ENCODE results near the gene NFATC4.
"Not testable (repeated sequence)": the region's sequence is repeated elsewhere in the genome, so short reads cannot be mapped to it uniquely, and the experiment has no call there.

NFATC4 gene

DNA sequence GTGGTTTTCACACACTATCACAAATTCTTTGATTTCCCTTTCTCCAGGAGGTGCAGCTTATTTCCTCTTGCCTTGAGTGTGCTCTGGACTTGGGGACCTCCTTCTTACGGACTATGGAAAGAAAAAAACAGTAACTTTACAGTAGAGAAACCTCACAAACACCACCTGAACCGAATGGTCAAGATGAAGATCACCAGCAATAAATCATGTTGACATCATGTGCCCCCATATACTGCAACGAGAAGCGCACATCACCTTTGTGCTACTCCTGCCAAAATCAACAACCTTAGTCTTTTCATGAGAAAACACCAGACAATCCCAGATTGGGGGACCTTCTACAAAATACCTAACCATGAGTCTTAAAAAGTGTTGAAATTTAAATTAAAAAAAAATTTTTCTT lies 17.5 kb downstream of the NFATC4 start:
- H3K36me3 Mint-ChIP-seq (ENCODE audit: low read depth): no peaks in the 10 kb centered on the region
- no peak overlapping the region for H3K27ac Mint-ChIP-seq
- H3K27me3 Mint-ChIP-seq: peaks cover 19% of the 10 kb centered on the region
- H3K4me3 Mint-ChIP-seq: no peak overlapping the region
- no peaks in the 10 kb centered on the region for H3K9me3 Mint-ChIP-seq
- H3K4me1 Mint-ChIP-seq (ENCODE audit: low read depth): no peaks in the 10 kb centered on the region

DNA sequence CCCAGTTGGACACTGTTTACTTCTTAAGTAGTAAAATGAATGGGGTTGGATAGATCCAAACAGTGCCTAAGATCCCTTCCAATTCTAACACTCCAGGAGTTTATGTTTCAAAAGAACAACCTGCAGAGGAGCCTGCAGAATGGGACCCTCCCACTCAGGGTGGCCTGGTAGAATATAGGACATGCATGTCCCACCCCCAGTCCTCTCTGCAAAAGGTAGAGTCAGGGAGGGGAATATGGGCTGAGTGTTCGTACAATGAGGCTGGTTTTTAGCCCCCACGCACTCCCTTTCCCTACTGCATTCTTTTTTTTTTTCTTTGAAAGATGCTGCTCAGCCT lies 19.0 kb downstream of the NFATC4 start:
- H3K4me3 Mint-ChIP-seq: no peak overlapping the region
- H3K9me3 Mint-ChIP-seq: no peaks in the 10 kb centered on the region
- no peak overlapping the region for H3K27ac Mint-ChIP-seq
- no peaks in the 10 kb centered on the region for H3K4me1 Mint-ChIP-seq (ENCODE audit: low read depth)
- H3K36me3 Mint-ChIP-seq (ENCODE audit: low read depth): no peaks in the 10 kb centered on the region
- H3K27me3 Mint-ChIP-seq: peaks cover 25% of the 10 kb centered on the region

DNA sequence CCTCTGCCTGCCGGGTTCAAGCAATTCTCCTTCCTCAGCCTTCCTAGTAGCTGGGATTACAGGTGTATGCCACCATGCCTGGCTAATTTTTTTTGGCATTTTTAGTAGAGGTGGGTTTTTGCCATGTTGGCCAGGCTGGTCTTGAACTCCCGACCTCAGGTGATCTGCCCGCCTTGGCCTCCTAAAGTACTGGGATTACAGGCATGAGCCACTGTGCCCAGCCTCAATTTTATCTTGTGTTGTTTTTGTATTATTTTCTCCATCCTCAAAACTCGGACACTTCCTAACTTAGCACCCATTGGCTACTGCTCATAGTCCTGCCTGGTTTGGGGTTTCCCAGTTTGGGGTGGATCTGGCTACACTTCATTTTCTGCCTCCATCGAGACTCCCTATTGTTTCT lies 19.6 kb downstream of the NFATC4 start:
- H3K27ac Mint-ChIP-seq: not testable (repeated sequence)

DNA sequence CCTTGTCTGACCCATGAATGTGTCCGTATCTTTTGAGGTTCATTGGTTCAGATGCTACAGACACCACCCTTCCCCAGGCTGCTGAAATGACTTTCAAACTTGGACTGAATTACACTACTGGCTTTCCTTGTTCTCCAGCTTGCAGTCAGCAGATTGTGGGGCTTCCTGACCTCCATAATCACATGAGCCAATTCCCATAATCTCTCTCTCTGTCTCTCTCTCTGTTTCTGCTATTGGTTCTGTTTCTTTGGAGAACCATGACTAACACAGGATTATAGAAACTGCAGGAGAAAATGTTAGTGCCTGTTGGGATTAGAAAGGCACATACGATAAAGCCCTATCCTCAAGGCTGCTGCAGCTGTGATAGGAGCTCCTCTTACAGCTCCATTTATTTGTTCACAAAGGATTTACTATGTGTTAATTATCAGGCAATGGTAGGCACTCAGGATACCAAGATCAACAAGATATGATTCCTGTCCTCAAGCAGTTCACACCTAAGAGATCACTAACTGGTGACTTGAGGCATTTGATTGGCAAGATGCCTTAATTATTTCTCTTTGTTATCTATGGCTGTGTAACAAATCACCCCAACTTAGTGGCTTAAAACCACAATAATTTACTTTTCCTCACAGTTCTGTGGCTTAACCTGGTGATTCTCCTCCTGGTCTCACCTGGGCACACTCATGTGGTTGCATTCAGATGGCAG lies 20.6 kb downstream of the NFATC4 start:
- Mint-ChIP-seq H3K4me3 (no peak overlapping the region), H3K36me3 (ENCODE audit: low read depth) (no peaks in the 10 kb centered on the region), H3K27ac (no peak overlapping the region), H3K9me3 (no peaks in the 10 kb centered on the region), H3K4me1 (ENCODE audit: low read depth) (no peaks in the 10 kb centered on the region), H3K27me3 (peaks cover 25% of the 10 kb centered on the region)

More for the DNA sequence above, 19.6 kb downstream of the NFATC4 start:
- not testable (repeated sequence) for H3K9me3 Mint-ChIP-seq; H3K4me3 Mint-ChIP-seq; H3K36me3 Mint-ChIP-seq (ENCODE audit: low read depth); H3K4me1 Mint-ChIP-seq (ENCODE audit: low read depth)
- peaks cover 25% of the 10 kb centered on the region for H3K27me3 Mint-ChIP-seq

DNA sequence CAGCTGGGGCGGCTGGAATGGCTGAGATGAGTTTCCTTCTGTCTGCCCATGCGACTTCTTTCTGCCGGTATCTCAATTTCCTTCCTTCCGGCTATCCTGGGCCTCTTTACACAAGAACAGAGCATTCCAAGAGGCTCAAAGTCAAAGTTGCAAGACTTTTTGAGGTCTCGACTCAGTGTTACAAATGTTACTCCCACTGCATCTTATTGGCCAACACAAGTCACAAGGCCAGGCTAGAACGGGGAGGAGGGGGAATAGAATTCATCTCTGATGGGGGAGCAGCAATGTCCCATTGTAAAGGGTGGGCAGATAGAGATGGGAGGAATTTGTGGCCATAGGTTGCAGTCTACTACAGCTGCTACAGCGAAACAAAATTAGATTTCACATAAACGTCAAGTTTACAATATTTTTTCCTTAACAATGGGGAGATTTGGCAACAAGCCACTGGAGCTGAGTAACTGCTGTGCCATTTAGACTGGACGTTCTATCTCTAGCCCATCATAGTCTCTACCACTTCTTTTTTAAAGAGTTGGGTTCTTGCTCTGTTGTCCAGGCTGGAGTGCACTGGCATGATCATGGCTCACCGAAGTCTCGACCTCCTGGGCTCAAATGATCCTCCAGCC lies 21.4 kb downstream of the NFATC4 start:
- H3K36me3 Mint-ChIP-seq (ENCODE audit: low read depth): no peaks in the 10 kb centered on the region
- H3K4me1 Mint-ChIP-seq (ENCODE audit: low read depth): no peaks in the 10 kb centered on the region
- no peaks in the 10 kb centered on the region for H3K9me3 Mint-ChIP-seq
- H3K27ac Mint-ChIP-seq: no peak overlapping the region
- no peak overlapping the region for H3K4me3 Mint-ChIP-seq
- peaks cover 23% of the 10 kb centered on the region for H3K27me3 Mint-ChIP-seq

DNA sequence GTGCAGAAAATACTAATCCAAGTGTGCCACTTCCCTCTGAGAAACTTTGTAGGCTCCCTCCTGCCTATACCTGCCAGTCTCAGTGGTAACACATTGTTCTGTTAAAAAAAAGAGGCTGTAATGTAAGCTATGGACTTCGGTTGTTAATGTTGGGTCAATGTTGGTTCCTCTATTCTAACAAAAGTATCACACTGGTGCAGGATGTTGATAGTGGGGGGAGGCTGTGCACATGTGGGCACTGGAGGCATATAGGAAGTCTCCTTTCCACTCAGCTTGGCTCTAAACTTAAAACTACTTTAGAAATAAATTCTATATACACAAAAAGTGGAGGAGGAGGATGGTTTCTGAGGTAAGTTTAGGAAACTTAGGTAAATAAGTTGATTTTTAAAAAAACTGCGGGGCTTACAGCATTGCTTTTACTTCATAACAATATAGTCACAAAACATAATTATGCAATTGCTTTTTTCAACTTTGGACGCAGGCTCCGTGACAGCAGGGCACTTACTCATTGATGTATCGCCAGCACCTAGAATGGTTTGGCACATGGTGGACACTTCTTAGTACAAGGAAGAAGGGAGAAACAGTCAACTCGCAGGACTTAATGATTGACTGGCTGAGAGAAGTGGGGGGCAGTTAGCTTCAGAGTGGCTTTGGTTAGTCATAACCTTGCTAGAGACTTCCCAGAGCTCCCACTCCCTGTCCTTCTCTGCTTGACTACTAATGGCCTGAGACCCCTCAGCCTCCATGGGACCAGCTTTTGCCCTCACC lies 22.9 kb downstream of the NFATC4 start:
- Mint-ChIP-seq H3K9me3 (no peaks in the 10 kb centered on the region), H3K4me1 (ENCODE audit: low read depth) (no peaks in the 10 kb centered on the region), H3K4me3 (no peak overlapping the region), H3K27me3 (peaks cover 20% of the 10 kb centered on the region), H3K36me3 (ENCODE audit: low read depth) (no peaks in the 10 kb centered on the region), H3K27ac (no peak overlapping the region)

DNA sequence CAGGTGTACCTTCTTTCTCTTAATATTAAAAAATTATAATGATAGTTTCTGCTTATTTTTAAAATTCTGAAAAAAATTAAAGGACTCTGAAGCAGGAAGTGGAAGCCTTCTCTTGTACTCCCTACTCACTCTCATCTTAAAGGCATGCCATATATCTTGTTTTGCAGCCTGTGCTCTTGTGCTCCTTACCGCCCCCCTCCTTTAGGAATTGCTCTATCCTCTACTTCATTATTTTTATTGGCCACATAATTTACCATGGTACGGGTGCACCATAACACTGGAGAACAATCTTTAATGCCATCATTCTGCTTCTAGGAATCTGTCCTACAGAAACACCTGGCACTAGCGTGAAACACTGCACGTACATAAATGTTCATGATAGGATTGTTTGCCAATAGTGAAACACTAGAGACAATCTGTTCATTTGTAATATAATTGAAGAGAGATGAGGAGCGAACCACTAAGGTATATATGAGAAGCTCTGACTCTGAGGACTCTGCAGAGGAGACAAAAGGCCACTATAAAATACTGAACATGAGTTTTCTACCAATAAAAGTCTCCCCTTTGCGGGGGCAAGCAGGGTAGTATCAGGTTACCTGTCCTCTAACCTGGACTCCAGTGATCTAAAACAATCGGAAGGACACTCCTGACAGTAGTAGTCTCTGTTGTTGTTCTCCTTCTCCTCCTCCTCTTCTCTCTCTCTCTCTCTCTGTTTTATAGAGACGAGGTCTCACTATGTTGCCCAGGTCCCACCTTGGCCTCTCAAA lies 24.5 kb downstream of the NFATC4 start:
- Mint-ChIP-seq H3K4me1 (ENCODE audit: low read depth) (no peaks in the 10 kb centered on the region), H3K27me3 (peaks cover 12% of the 10 kb centered on the region), H3K36me3 (ENCODE audit: low read depth) (no peaks in the 10 kb centered on the region), H3K9me3 (no peaks in the 10 kb centered on the region), H3K4me3 (no peak overlapping the region), H3K27ac (no peak overlapping the region)

DNA sequence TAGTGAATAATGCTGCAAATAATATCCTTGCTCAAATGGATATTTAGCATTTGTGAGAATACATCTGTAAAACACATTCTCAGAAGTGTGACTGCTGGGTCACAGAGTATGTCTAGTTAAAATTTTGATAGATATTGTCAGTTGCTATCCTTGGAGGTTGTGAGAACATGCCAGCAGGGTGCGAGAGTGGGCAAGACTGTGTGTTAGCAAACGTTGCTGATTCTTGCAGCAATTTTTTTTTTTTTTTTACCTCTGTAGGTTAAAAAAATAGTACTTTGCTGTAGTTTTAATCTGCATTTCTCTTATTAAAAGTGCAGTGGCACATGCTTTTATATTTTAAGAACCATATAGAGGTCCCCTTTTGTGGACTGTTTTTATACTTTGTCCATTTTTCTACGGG lies 26.3 kb downstream of the NFATC4 start:
- no peaks in the 10 kb centered on the region for H3K36me3 Mint-ChIP-seq (ENCODE audit: low read depth)

DNA sequence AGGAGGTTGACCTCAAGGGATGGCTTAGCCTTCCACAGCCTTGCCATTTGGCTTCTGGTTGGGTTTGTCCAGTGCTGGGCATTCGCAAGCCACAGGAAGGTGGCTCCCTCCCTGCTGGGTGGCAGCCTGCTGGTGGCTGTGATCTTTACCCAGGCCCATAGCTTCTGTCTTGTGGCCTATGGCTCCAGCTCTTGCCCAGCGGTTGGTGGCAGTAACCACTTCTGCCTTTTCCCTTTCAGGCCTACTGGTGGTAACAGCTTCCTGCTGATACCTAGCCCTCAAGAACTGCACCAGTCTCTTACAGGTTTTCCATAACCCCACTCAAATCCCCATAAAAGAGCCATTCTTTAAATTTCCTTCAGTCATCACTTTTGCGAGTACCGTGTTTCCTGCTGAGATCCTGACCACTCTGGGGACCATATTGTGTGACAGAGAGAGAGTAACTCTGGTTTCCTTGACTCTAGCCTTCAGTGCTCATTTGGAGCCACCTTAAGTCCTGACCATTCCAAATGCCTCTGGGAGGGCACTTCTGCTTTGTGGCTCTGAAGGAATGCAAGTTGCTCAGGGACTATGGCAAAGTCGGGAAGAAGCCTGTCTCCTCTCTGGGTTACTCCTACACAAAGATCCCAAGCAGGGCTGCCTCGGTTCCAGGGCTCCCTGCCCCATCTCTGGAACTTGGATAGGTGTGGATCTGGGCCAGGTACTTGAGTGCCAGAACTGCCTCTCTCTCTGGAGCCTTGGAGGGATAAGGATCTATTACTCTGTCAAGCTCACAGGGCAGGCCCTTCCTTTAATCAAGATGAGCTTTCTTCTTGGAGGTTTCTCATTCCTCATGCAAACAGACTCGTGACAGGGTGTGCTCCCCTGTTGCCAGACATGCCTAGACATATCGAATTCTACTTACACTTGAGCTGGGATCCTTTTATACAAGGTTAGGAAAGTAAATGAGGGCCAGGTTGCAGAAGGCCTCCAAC lies 27.9 kb downstream of the NFATC4 start:
- H3K27ac Mint-ChIP-seq: peak overlapping the region; percentile 23
- H3K4me1 Mint-ChIP-seq (ENCODE audit: low read depth): peaks cover 4% of the 10 kb centered on the region
- H3K9me3 Mint-ChIP-seq: no peaks in the 10 kb centered on the region
- peaks cover 13% of the 10 kb centered on the region for H3K27me3 Mint-ChIP-seq
- H3K4me3 Mint-ChIP-seq: no peak overlapping the region
- no peaks in the 10 kb centered on the region for H3K36me3 Mint-ChIP-seq (ENCODE audit: low read depth)

More for the DNA sequence above, 26.3 kb downstream of the NFATC4 start:
- H3K27me3 Mint-ChIP-seq: peaks cover 8% of the 10 kb centered on the region
- H3K4me1 Mint-ChIP-seq (ENCODE audit: low read depth): peaks cover under 1% of the 10 kb centered on the region
- H3K9me3 Mint-ChIP-seq: no peaks in the 10 kb centered on the region
- no peak overlapping the region for H3K4me3 Mint-ChIP-seq
- no peak overlapping the region for H3K27ac Mint-ChIP-seq

DNA sequence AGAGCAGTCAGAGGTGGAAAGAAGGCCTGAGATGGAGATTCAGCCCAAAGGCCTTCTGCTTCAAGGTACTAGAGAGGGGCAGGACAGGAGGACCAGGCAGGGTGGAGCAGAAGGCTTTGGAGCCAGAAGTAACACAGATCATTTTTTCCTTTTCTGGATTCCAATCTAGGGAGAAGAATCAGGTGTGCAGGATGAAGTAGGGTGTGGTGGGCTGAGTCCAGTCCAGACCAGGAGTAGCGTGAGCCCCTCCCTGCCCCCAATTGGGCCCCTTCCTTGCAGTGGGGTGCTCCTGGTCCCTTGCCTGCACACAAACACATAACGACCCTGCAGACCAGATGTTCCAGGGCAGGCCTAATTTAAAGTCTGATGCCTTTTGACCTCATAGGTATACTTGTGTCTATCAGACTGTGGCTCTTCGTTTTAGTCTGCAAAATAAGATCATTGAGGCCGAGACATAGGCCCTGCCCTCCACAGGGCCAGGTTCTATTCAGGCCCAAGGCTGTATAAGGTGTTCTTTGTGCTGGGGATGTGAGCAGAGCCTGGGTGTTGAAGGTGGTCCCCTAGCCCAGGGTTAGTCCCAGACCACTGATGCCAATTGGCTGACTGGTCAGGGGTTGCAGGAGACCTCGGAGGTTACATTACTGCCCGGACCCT lies 29.8 kb downstream of the NFATC4 start:
- H3K4me3 Mint-ChIP-seq: no peak overlapping the region
- no peaks in the 10 kb centered on the region for H3K9me3 Mint-ChIP-seq
- no peaks in the 10 kb centered on the region for H3K36me3 Mint-ChIP-seq (ENCODE audit: low read depth)
- H3K27ac Mint-ChIP-seq: no peak overlapping the region
- peaks cover 7% of the 10 kb centered on the region for H3K27me3 Mint-ChIP-seq
- H3K4me1 Mint-ChIP-seq (ENCODE audit: low read depth): peaks cover 4% of the 10 kb centered on the region

DNA sequence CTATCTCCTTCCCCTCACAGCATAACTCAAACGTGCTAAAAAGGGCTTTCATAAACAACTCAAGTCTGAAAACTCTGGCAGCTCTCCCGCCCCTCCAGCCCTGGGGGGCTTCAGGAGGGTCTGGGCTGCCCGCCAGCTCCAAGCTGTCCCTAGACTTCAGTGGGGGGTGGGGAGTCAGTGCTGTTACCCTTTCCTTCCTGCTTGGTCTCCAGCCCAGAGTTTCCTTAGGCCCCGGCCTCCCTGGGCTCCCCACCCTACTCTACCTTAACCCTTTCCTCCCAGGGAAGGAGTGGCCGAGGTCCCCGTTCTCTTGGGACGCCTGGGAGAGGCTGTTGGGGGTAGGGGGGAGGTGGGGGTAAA lies 30.3 kb downstream of the NFATC4 start:
- peaks cover 7% of the 10 kb centered on the region for H3K27me3 Mint-ChIP-seq
- no peaks in the 10 kb centered on the region for H3K36me3 Mint-ChIP-seq (ENCODE audit: low read depth)
- H3K4me1 Mint-ChIP-seq (ENCODE audit: low read depth): peaks cover 4% of the 10 kb centered on the region
- no peak overlapping the region for H3K27ac Mint-ChIP-seq
- H3K4me3 Mint-ChIP-seq: no peak overlapping the region
- H3K9me3 Mint-ChIP-seq: no peaks in the 10 kb centered on the region

DNA sequence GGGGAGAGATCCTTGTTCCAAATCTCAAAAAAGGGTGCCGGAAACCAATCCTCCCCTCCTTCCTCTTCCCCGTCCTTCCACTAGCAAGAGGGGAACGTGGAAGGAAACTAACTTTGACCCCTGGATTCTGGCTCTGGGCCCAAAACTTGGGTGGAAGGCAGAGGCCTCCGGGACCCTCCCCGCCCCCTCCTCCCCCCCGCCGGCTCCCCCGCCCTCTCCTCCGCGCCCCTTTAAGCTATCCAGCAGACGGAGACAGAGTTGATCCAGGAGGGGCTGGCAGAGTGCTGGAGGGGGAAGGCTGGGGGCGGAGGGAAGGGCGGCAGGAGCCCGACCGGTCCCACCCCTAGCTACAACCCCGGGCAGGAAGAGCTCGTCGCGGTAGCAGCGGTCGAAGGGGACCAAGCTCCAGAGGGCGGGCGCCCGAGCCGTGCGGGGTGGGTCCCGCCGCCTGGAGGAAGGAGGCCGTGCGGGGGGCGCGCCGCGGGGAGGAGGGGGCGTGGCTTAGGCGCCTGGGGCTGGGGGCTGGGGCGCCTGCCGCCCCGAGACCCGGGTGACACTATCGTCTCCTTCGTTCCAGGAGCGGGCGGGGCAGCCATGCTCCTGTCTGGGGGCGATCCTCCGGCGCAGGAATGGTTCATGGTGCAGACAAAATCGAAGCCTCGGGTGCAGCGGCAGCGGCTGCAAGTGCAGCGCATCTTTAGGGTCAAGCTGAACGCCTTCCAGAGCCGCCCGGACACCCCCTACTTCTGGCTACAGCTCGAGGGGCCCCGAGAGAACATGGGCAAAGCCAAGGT lies 30.9 kb downstream of the NFATC4 start, which contains the start of gene NYNRIN:
NYNRIN (plus strand) TSS at position 351 of the 794 bp plus-strand sequence; CDS start at position 595, 244 bp downstream.
- H3K27ac Mint-ChIP-seq: no peak within 1 kb of the TSS
- H3K27me3 Mint-ChIP-seq: peaks cover 7% of the 10 kb centered on the region
- H3K4me1 Mint-ChIP-seq (ENCODE audit: low read depth): peaks cover 4% of the 10 kb centered on the region
- peak within 1 kb of the TSS; percentile 47 for H3K4me3 Mint-ChIP-seq
- no peaks in the 10 kb centered on the region for H3K9me3 Mint-ChIP-seq
- no peaks in the 10 kb centered on the region for H3K36me3 Mint-ChIP-seq (ENCODE audit: low read depth)

DNA sequence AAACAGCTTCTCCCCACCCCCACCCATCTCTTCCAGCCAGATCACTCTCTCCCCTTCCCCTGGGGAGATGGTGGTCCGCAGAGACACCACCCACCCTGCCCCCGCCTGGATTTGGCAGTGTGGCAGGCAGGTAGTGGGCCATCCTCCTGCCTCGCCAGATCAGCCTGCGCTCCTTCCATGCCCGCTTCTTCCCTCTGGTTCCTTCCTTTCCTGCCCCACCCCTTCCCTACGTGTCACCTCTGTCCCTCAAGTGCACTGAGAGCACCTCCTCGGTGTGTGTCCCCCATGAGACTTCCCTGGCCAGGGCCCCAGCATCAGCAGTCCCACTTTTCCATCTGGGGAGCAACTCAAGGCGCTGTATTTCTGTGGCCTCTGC lies 31.5 kb downstream of the NFATC4 start:
- no peak overlapping the region for H3K27ac Mint-ChIP-seq
- H3K36me3 Mint-ChIP-seq (ENCODE audit: low read depth): no peaks in the 10 kb centered on the region
- H3K4me1 Mint-ChIP-seq (ENCODE audit: low read depth): peaks cover 4% of the 10 kb centered on the region
- peaks cover 8% of the 10 kb centered on the region for H3K27me3 Mint-ChIP-seq
- no peaks in the 10 kb centered on the region for H3K9me3 Mint-ChIP-seq
- peak overlapping the region; percentile 47 for H3K4me3 Mint-ChIP-seq

All from stimulated activated naive CD8-positive, alpha-beta T cell treated with anti-CD3 and anti-CD28 coated beads, Interleukin-15, Interleukin-2, amounts not matched to agents 100 ng/mL and 50 ng/mL, for 24 hours (primary cell).